Trophoblast cell (in vitro differentiated cells and primary cell): ENCODE results near the gene ESR1.

Source experiments
- DNase-seq, 2 donors: peaks; one replicate each; pipeline ENCODE4 v3.0.0-alpha.2; 2016
- H2AFZ ChIP-seq: 2 replicates; pipeline ENCODE4 v1.6.1; 2013; ENCODE audit warnings: low read length, moderate library complexity, mild to moderate bottlenecking; ENCODE audit not compliant: insufficient read depth, poor library complexity
- H2AK5ac ChIP-seq: 2 replicates; pipeline ENCODE4 v1.6.1; 2013; ENCODE audit warnings: mild to moderate bottlenecking, low read length
- H2BK120ac ChIP-seq: 2 replicates; pipeline ENCODE4 v1.6.1; 2013; ENCODE audit warnings: low read length, mild to moderate bottlenecking, moderate library complexity; ENCODE audit not compliant: insufficient read depth, poor library complexity
- H2BK12ac ChIP-seq: 2 replicates; pipeline ENCODE4 v1.6.1; 2013; ENCODE audit warnings: mild to moderate bottlenecking, low read length, moderate library complexity
- H2BK5ac ChIP-seq: 2 replicates; pipeline ENCODE4 v1.6.1; 2013; ENCODE audit warnings: low read length, low read depth, moderate library complexity, mild to moderate bottlenecking; ENCODE audit not compliant: poor library complexity
- H3K14ac ChIP-seq: 2 replicates; pipeline ENCODE4 v1.6.1; 2013; ENCODE audit warnings: mild to moderate bottlenecking, low read length
- H3K18ac ChIP-seq: 2 replicates; pipeline ENCODE4 v1.6.1; 2013; ENCODE audit warnings: mild to moderate bottlenecking, low read length
- H3K23ac ChIP-seq: 2 replicates; pipeline ENCODE4 v1.6.1; 2013; ENCODE audit warnings: low read length
- H3K27ac ChIP-seq: 2 replicates; pipeline ENCODE4 v1.5.1; 2013; ENCODE audit warnings: low read depth, mild to moderate bottlenecking, inconsistent platforms, low read length, moderate library complexity
- H3K27me3 ChIP-seq: 2 replicates; pipeline ENCODE4 v1.6.1; 2013; ENCODE audit warnings: inconsistent platforms, mild to moderate bottlenecking, low read length, moderate library complexity; ENCODE audit not compliant: insufficient read depth
- H3K36me3 ChIP-seq, 2 experiments: 1 replicate in 1 of 2; 2 replicates in 1 of 2; pipeline ENCODE4 v1.6.1; 2013; ENCODE audit warnings: low read length in 2 of 2, mild to moderate bottlenecking in 2 of 2, moderate library complexity in 1 of 2; ENCODE audit not compliant: insufficient read depth in 2 of 2, control insufficient read depth in 1 of 2
- H3K4ac ChIP-seq: 2 replicates; pipeline ENCODE4 v1.6.1; 2013; ENCODE audit warnings: low read depth, mild to moderate bottlenecking, low read length, moderate library complexity
- H3K4me1 ChIP-seq, 2 experiments: 1 replicate in 1 of 2; 2 replicates in 1 of 2; pipeline ENCODE4 v1.6.1; 2013; ENCODE audit warnings: low read length in 2 of 2, mild to moderate bottlenecking in 2 of 2, moderate library complexity in 1 of 2; ENCODE audit not compliant: insufficient read depth in 2 of 2, control insufficient read depth in 1 of 2
- H3K4me2 ChIP-seq: 2 replicates; pipeline ENCODE4 v1.6.1; 2013; ENCODE audit warnings: inconsistent platforms, mild to moderate bottlenecking, low read length, moderate library complexity
- H3K4me3 ChIP-seq: 2 replicates; pipeline ENCODE4 v1.5.1; 2013; ENCODE audit warnings: mild to moderate bottlenecking, low read depth, low read length, inconsistent platforms
- H3K79me1 ChIP-seq: one replicate; pipeline ENCODE4 v1.6.1; 2013; ENCODE audit warnings: low read length
- H3K79me2 ChIP-seq: 2 replicates; pipeline ENCODE4 v1.6.1; 2013; ENCODE audit warnings: low read length, mild to moderate bottlenecking; ENCODE audit not compliant: control insufficient read depth, insufficient read depth, poor library complexity
- H3K9ac ChIP-seq: 2 replicates; pipeline ENCODE4 v1.6.1; 2013; ENCODE audit warnings: mild to moderate bottlenecking, low read length
- H3K9me3 ChIP-seq: 2 replicates; pipeline ENCODE4 v1.6.1; 2013; ENCODE audit warnings: low read depth, mild to moderate bottlenecking, control low read depth, inconsistent platforms, low read length; ENCODE audit not compliant: insufficient read depth
- H4K12ac ChIP-seq: 2 replicates; pipeline ENCODE4 v1.6.1; 2013; ENCODE audit warnings: low read depth, mild to moderate bottlenecking, low read length, moderate library complexity
- H4K8ac ChIP-seq: 2 replicates; pipeline ENCODE4 v1.6.1; 2013; ENCODE audit warnings: low read depth, mild to moderate bottlenecking, low read length, moderate library complexity
- H4K91ac ChIP-seq: one replicate; pipeline ENCODE4 v1.6.1; 2013; ENCODE audit warnings: low read depth, mild to moderate bottlenecking, low read length, moderate library complexity
- WGBS: extraction: QIAGEN DNeasy Blood & Tissue Kit; methylation state at CpG from one replicate; pipeline ENCODE4 v1.1.7; 2013; ENCODE audit warnings: missing lambda C conversion rate; ENCODE audit not compliant: insufficient read length, insufficient coverage; ENCODE audit errors: extremely low coverage; 5-methylcytosine and 5-hydroxymethylcytosine counted together

ESR1 gene

GRCh38 chr6:151814614-151815013, 7.1 kb downstream of the ESR1 start:
- DNase-seq = no peak
- no CpG with 5 or more reads among the region's 1 CpG for WGBS

GRCh38 chr6:151822252-151823111, 15.0 kb downstream of the ESR1 start:
- Histone ChIP-seq H3K36me3 (no peaks in the 10 kb centered on the region), H3K4me3 (no peak overlapping the region), H3K4me1 (no peaks in the 10 kb centered on the region), H2BK12ac (no peak overlapping the region), H2BK120ac (no peak overlapping the region), H3K79me2 (no peaks in the 10 kb centered on the region), H3K9me3 (no peaks in the 10 kb centered on the region), H2AK5ac (no peak overlapping the region), H3K14ac (no peak overlapping the region), H4K91ac (no peak overlapping the region), H3K27me3 (no peaks in the 10 kb centered on the region), H4K8ac (no peak overlapping the region), H3K23ac (no peak overlapping the region), H2AFZ (no peak overlapping the region), H3K27ac (no peak overlapping the region), H3K4me2 (no peak overlapping the region), H2BK5ac (no peak overlapping the region), H4K12ac (no peak overlapping the region), H3K18ac (no peak overlapping the region), H3K4ac (no peak overlapping the region), H3K79me1 (no peaks in the 10 kb centered on the region), H3K9ac (no peak overlapping the region)
- no CpG with 5 or more reads among the region's 7 CpGs for WGBS
- no peak for DNase-seq

More at GRCh38 chr6:151814614-151815013, 7.1 kb downstream of the ESR1 start:
- no peaks in the 10 kb centered on the region for H3K79me2 ChIP-seq
- H3K27me3 ChIP-seq = peaks cover under 1% of the 10 kb centered on the region
- no peak overlapping the region for H3K4me3 ChIP-seq
- H3K4me1 ChIP-seq = no peaks in the 10 kb centered on the region
- no peak overlapping the region for H2BK12ac ChIP-seq
- H4K8ac ChIP-seq = no peak overlapping the region
- no peaks in the 10 kb centered on the region for H3K36me3 ChIP-seq
- H2BK5ac ChIP-seq = no peak overlapping the region
- H3K9ac ChIP-seq = no peak overlapping the region
- H3K4me2 ChIP-seq = no peak overlapping the region
- no peak overlapping the region for H3K23ac ChIP-seq
- H3K9me3 ChIP-seq = no peaks in the 10 kb centered on the region
- no peak overlapping the region for H3K4ac ChIP-seq
- H3K14ac ChIP-seq = no peak overlapping the region
- no peak overlapping the region for H3K18ac ChIP-seq
- H2BK120ac ChIP-seq = no peak overlapping the region
- no peak overlapping the region for H4K12ac ChIP-seq
- H3K27ac ChIP-seq = no peak overlapping the region
- no peak overlapping the region for H2AK5ac ChIP-seq
- H4K91ac ChIP-seq = no peak overlapping the region
- H2AFZ ChIP-seq = no peak overlapping the region
- H3K79me1 ChIP-seq = no peaks in the 10 kb centered on the region

GRCh38 chr6:151826517-151827142, 19.1 kb downstream of the ESR1 start:
- Histone ChIP-seq H3K18ac (no peak overlapping the region), H3K4ac (no peak overlapping the region), H4K8ac (no peak overlapping the region), H2AK5ac (no peak overlapping the region), H3K4me2 (no peak overlapping the region), H4K91ac (no peak overlapping the region), H2BK12ac (no peak overlapping the region), H3K79me1 (no peaks in the 10 kb centered on the region), H4K12ac (no peak overlapping the region), H3K9me3 (no peaks in the 10 kb centered on the region), H3K79me2 (no peaks in the 10 kb centered on the region), H3K23ac (no peak overlapping the region), H3K4me3 (no peak overlapping the region), H3K36me3 (no peaks in the 10 kb centered on the region), H2BK120ac (no peak overlapping the region), H2AFZ (no peak overlapping the region), H3K27ac (no peak overlapping the region), H2BK5ac (no peak overlapping the region), H3K27me3 (no peaks in the 10 kb centered on the region), H3K14ac (no peak overlapping the region), H3K4me1 (no peaks in the 10 kb centered on the region), H3K9ac (no peak overlapping the region)
- WGBS = no CpG with 5 or more reads among the region's 4 CpGs
- no peak for DNase-seq

DNA sequence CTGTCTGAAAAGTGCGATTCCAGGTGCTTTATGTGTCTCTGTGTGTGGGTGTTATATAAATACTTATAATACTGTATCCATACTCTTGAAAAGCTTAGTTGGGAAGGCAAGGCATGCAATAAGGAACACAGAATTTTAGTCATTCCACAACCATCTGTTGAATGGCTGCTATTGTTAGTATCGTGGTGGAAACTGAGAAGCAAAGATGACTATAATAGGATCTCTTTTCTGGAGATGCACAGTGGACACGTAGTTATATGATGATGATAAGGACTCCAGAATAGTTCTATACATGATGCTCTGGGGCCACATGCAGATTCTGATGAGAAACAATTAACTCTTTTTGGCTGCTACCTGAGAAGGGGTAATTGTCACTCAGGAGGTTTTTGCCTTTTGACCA, 25.2 kb downstream of the ESR1 start:
- H2BK5ac ChIP-seq = no peak overlapping the region
- H2AK5ac ChIP-seq = no peak overlapping the region
- H4K91ac ChIP-seq = no peak overlapping the region
- H3K4me2 ChIP-seq = no peak overlapping the region
- H3K79me2 ChIP-seq = no peaks in the 10 kb centered on the region
- H4K12ac ChIP-seq = no peak overlapping the region
- no peak overlapping the region for H3K14ac ChIP-seq
- H3K27me3 ChIP-seq = no peaks in the 10 kb centered on the region
- H3K79me1 ChIP-seq = no peaks in the 10 kb centered on the region
- H3K4ac ChIP-seq = no peak overlapping the region
- H3K4me3 ChIP-seq = no peak overlapping the region
- no peak overlapping the region for H3K27ac ChIP-seq
- H3K36me3 ChIP-seq = no peaks in the 10 kb centered on the region
- H3K9me3 ChIP-seq = no peaks in the 10 kb centered on the region
- no peak overlapping the region for H4K8ac ChIP-seq
- no peak overlapping the region for H2BK120ac ChIP-seq
- no peak overlapping the region for H3K9ac ChIP-seq
- DNase-seq = no peak
- H2BK12ac ChIP-seq = no peak overlapping the region
- no peaks in the 10 kb centered on the region for H3K4me1 ChIP-seq
- no peak overlapping the region for H3K18ac ChIP-seq
- H2AFZ ChIP-seq = no peak overlapping the region
- WGBS = no CpG with 5 or more reads among the region's 3 CpGs
- no peak overlapping the region for H3K23ac ChIP-seq
